Breast epithelium (tissue), 3 donors: Measurements from ENCODE around the gene MAP3K14.

Source experiments
- POLR2A ChIP-seq: fragments of 450-650 bp; IDR thresholded peaks from one replicate; pipeline ENCODE4 v1.6.1; 2016; ENCODE audit warnings: antibody characterized with exemption, mild to moderate bottlenecking, moderate library complexity
- TF ChIP-seq, protein P1 (sequence below), 3 donors: fragments of 450-650 bp; IDR thresholded peaks; one replicate each; pipeline ENCODE4 v1.5.1; 2016 to 2017; ENCODE audit warnings: antibody characterized with exemption in 3 of 3, mild to moderate bottlenecking in 3 of 3, moderate library complexity in 3 of 3

GRCh38 chr17:45320349-45320930, 3.6 kb upstream of the MAP3K14 start:
- no peak for TF ChIP-seq POLR2A
- TF ChIP-seq, protein P1, sequence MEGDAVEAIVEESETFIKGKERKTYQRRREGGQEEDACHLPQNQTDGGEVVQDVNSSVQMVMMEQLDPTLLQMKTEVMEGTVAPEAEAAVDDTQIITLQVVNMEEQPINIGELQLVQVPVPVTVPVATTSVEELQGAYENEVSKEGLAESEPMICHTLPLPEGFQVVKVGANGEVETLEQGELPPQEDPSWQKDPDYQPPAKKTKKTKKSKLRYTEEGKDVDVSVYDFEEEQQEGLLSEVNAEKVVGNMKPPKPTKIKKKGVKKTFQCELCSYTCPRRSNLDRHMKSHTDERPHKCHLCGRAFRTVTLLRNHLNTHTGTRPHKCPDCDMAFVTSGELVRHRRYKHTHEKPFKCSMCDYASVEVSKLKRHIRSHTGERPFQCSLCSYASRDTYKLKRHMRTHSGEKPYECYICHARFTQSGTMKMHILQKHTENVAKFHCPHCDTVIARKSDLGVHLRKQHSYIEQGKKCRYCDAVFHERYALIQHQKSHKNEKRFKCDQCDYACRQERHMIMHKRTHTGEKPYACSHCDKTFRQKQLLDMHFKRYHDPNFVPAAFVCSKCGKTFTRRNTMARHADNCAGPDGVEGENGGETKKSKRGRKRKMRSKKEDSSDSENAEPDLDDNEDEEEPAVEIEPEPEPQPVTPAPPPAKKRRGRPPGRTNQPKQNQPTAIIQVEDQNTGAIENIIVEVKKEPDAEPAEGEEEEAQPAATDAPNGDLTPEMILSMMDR (IDR thresholded peaks at IDR 0.05) = no peak
